Measurements from ENCODE around the gene POLRMT. TPM values are rescaled to one million over a fixed set of nuclear protein-coding genes. Genes with fewer than 3 reads are reported as not detected.

POLRMT gene
- total RNA-seq, 4 donors from 2014 or later, result 43.9 to 83.4 (median 73.8) TPM

DNA sequence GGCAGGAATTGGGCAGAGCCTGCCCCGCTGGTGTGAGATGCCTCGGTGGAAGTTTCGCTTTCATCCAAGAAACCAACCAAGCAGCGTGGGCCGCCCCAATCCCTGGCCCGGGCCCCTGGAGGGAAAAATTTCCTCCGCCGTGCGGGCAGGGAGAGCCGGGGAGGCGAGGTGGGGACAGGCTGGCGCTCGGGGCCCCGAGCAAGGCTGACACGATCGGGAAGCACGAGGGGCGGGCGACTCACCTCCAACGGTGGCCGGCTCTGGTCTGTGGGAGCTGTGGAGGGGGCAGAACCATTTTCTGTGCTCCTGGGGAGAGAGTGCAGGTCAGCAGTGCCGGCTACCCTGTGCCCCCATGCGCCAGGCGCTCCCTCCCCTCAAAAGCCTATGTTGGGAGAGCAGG is 18.7 kb upstream of the POLRMT start:
- H3K27me3 ChIP-seq, result no peaks in the 10 kb centered on the region
- ATAC-seq (no peak), DNase-seq (no peak)
- intact Hi-C loops (cut with DNase I; ENCODE audit: low total_unique reads) (no loop called here), in situ Hi-C loops (cut with MboI; ENCODE audit: low sequenced_read_pairs in 4 of 4) (no loop called here)
- H3K36me3 ChIP-seq, result peaks cover 0 to 38% of the 10 kb centered on the region in 2 donors
- TF ChIP-seq, protein P1, sequence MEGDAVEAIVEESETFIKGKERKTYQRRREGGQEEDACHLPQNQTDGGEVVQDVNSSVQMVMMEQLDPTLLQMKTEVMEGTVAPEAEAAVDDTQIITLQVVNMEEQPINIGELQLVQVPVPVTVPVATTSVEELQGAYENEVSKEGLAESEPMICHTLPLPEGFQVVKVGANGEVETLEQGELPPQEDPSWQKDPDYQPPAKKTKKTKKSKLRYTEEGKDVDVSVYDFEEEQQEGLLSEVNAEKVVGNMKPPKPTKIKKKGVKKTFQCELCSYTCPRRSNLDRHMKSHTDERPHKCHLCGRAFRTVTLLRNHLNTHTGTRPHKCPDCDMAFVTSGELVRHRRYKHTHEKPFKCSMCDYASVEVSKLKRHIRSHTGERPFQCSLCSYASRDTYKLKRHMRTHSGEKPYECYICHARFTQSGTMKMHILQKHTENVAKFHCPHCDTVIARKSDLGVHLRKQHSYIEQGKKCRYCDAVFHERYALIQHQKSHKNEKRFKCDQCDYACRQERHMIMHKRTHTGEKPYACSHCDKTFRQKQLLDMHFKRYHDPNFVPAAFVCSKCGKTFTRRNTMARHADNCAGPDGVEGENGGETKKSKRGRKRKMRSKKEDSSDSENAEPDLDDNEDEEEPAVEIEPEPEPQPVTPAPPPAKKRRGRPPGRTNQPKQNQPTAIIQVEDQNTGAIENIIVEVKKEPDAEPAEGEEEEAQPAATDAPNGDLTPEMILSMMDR (IDR thresholded peaks at IDR 0.05 in 4 of 5, conservative IDR thresholded peaks at IDR 0.05 in 1 of 5), result no peak
- TF ChIP-seq POLR2A (IDR thresholded peaks at IDR 0.05), result no peak
- no peak overlapping the region for H3K27ac ChIP-seq
- no peaks in the 10 kb centered on the region for H3K9me3 ChIP-seq
- no peak overlapping the region for H3K4me3 ChIP-seq
- H3K4me1 ChIP-seq, result peaks cover 0 to 1% of the 10 kb centered on the region in 2 donors

DNA sequence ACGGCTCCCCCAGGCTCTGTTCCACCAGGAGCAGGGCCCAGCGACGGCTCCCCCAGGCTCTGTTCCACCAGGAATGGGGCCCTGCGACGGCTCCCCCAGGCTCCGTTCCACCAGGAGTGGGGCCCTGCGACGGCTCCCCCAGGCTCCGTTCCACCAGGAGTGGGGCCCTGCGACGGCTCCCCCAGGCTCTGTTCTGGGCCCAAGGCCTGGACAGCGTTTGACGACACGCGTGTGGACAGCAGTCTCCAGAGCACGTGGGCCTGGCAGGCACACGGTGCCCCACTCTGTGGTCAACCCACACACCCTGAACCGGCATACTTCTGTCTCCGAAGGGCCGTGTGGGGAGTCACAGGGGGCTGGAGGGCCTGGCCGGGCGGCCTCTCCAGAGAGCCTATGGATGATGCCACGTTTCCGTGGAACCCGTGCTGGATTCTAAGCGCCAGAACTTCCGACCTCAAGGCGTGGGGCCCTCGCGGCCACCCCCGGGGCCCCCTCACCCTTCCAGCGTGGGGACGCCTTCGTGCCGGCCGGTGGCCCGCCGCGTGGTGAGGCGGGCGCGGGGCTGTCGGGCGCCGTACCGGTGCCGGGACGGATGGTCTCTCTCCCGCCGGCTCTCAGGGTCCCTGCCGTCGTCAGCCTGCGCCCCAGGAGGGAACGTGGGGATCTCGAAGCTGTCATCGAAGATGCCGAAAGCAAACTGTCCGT is 17.9 kb upstream of the POLRMT start:
- intact Hi-C loops (cut with DNase I; ENCODE audit: low total_unique reads) (no loop called here), in situ Hi-C loops (cut with MboI; ENCODE audit: low sequenced_read_pairs in 4 of 4) (no loop called here)
- Histone ChIP-seq H3K9me3 (no peaks in the 10 kb centered on the region), H3K36me3 (peaks cover 0 to 43% of the 10 kb centered on the region in 2 donors), H3K27ac (no peak overlapping the region), H3K27me3 (no peaks in the 10 kb centered on the region), H3K4me1 (no peaks in the 10 kb centered on the region), H3K4me3 (no peak overlapping the region)
- TF ChIP-seq, protein P1 (IDR thresholded peaks at IDR 0.05 in 4 of 5, conservative IDR thresholded peaks at IDR 0.05 in 1 of 5), result no peak
- TF ChIP-seq POLR2A (IDR thresholded peaks at IDR 0.05), result no peak
- DNase-seq (no peak), ATAC-seq (no peak)

DNA sequence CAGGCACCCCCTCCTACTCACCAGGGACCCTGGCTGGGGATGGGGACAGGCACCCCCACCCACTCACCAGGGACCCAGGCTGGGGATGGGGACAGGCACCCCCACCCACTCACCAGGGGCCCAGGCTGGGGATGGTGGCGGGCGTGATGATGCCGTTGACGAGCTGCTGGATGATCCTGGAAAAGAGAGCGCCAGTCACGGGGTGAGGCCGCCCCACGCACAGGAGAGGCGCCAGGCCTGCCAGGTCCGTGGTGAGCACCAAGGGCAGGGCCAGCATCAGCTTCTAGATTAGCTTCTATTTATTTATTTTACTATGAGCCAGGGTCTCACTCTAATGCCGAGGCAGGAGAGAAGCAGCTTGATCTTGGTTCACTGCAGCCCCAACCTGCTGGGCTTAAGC is 16.8 kb upstream of the POLRMT start:
- ATAC-seq, result no peak
- no peaks in the 10 kb centered on the region for H3K27me3 ChIP-seq
- in situ Hi-C loops (cut with MboI; ENCODE audit: low sequenced_read_pairs in 4 of 4), result no loop called here

DNA sequence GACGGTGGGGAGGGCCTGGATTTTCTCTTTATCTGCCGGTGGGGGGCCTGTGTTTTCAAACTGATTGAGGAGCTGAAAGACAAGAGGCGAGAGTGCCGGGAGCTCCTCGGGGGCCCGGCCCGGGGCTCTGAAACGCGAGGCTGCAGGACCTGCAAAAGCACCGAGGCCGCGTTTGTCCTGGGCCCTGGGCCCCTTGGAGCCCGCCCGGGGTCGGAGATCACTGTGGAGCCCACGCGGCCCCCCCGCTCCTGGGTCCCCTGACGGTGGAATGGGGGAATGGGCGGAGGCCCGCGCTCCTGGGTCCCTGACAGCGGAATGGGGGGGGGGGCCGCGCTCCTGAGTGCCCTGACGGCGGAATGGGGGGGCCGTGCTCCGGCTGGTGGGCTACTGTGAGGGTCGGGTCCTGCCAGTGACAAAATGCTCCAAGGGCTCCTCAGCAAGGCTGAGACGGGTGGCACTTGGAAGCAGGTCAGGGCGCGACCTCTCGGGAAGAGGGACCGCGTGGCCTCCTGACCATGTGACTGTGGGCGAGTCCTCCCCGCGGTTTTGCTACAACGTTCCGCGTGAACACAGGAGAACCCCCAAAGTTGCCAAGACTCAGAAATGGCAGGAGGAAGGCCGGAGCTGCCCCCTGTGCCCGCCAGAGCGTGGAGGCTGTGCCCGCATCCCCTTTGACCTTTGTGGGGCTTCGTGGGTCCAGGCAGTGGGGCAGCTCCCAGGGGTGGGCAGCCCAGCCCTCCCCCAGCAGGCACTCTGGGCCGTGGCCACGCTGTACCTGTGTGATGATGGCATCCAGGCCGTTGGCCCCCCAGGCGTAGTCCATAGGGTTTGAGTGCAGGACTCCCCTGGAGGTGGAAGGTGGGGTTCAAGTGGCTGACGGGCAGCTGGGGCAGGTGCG is 15.8 kb upstream of the POLRMT start:
- H3K27ac ChIP-seq, result no peak overlapping the region
- H3K4me3 ChIP-seq, result no peak overlapping the region
- no peaks in the 10 kb centered on the region for H3K27me3 ChIP-seq
- no peak for ATAC-seq
- H3K4me1 ChIP-seq, result no peaks in the 10 kb centered on the region
- H3K9me3 ChIP-seq, result no peaks in the 10 kb centered on the region
- DNase-seq, result no peak
- H3K36me3 ChIP-seq, result peaks cover 0 to 50% of the 10 kb centered on the region in 2 donors
- in situ Hi-C loops (cut with MboI; ENCODE audit: low sequenced_read_pairs in 4 of 4) (no loop called here), intact Hi-C loops (cut with DNase I; ENCODE audit: low total_unique reads) (no loop called here)
- TF ChIP-seq, protein P1 (IDR thresholded peaks at IDR 0.05 in 4 of 5, conservative IDR thresholded peaks at IDR 0.05 in 1 of 5), result no peak

More for the DNA sequence above, 16.8 kb upstream of the POLRMT start:
- intact Hi-C loops (cut with DNase I; ENCODE audit: low total_unique reads), result no loop called here
- no peaks in the 10 kb centered on the region for H3K9me3 ChIP-seq
- H3K4me3 ChIP-seq, result no peak overlapping the region
- H3K4me1 ChIP-seq, result no peaks in the 10 kb centered on the region
- peaks cover 0 to 50% of the 10 kb centered on the region in 2 donors for H3K36me3 ChIP-seq
- no peak overlapping the region for H3K27ac ChIP-seq
- TF ChIP-seq, protein P1 (IDR thresholded peaks at IDR 0.05 in 4 of 5, conservative IDR thresholded peaks at IDR 0.05 in 1 of 5), result no peak
- DNase-seq, result no peak
